Measurements from ENCODE around the gene MRPS15. TPM values are rescaled to one million over a fixed set of nuclear protein-coding genes. Genes with fewer than 3 reads are reported as not detected.
A peak's percentile ranks its signal among the peaks of the same experiment; 100 is the strongest.
"Not testable (repeated sequence)": the region's sequence is repeated elsewhere in the genome, so short reads cannot be mapped to it uniquely, and the experiment has no call there.

The MRPS15 gene
- total RNA-seq, 1 donor from 2014 or later: 65.4 TPM

DNA sequence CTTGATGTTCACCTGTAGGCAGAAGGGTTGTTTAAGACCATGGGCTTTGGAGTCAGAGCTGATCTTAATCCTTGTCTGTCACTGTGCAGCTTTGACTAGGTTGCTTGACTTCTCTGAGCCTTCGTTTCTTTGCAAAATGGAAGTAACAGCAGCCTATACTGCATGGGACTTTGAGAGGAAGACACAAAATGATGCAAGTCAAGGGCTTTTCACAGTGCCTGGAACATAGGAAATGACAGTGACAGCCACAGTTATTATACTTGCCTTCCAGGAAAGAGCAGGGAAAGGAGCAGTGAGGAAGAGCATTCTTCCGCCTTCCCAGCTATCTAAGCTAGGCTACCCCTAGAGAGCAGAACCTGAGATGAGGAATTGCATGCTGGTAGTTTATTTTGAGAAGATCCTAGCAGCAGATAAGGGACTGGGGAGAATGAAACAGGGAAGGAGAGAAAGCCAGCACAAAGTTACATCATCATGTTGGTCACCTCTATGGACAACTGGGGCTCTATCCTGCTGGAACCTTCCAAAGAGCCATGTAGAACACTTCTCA lies 15.4 kb upstream of the MRPS15 start:
- TF ChIP-seq, protein P1, sequence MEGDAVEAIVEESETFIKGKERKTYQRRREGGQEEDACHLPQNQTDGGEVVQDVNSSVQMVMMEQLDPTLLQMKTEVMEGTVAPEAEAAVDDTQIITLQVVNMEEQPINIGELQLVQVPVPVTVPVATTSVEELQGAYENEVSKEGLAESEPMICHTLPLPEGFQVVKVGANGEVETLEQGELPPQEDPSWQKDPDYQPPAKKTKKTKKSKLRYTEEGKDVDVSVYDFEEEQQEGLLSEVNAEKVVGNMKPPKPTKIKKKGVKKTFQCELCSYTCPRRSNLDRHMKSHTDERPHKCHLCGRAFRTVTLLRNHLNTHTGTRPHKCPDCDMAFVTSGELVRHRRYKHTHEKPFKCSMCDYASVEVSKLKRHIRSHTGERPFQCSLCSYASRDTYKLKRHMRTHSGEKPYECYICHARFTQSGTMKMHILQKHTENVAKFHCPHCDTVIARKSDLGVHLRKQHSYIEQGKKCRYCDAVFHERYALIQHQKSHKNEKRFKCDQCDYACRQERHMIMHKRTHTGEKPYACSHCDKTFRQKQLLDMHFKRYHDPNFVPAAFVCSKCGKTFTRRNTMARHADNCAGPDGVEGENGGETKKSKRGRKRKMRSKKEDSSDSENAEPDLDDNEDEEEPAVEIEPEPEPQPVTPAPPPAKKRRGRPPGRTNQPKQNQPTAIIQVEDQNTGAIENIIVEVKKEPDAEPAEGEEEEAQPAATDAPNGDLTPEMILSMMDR (IDR thresholded peaks at IDR 0.05; ENCODE audit: partially characterized antibody, unreplicated experiment): no peak
- peaks cover 23% of the 10 kb centered on the region for H3K4me1 Mint-ChIP-seq (ENCODE audit: low read depth, unreplicated experiment)
- no peak for DNase-seq
- H3K9me3 Mint-ChIP-seq (ENCODE audit: unreplicated experiment): peaks cover 16% of the 10 kb centered on the region
- peaks cover 9% of the 10 kb centered on the region for H3K27me3 Mint-ChIP-seq (ENCODE audit: unreplicated experiment)
- H3K36me3 Mint-ChIP-seq (ENCODE audit: unreplicated experiment): peaks cover 4% of the 10 kb centered on the region
- no peak overlapping the region for H3K4me3 Mint-ChIP-seq (ENCODE audit: unreplicated experiment)
- no peak overlapping the region for H3K27ac Mint-ChIP-seq (ENCODE audit: unreplicated experiment)

DNA sequence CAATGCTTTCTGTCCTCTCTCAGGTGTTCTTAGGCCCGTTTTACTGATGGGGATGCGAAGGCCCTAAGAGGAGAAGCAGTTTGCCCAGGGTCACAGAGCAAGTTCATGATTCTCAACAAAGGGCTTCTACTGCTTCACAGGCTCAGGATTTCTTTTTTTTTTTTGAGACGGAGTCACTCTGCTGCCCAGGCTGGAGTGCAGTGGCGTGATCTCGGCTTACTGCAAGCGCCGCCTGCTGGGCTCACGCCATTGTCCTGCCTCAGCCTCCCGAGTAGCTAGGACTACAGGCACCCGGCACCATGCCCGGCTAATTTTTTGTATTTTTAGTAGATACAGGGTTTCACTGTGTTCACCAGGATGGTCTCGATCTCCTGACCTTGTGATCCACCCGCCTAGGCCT lies 13.4 kb upstream of the MRPS15 start:
- Mint-ChIP-seq H3K9me3 (ENCODE audit: unreplicated experiment) (peaks cover 18% of the 10 kb centered on the region), H3K27me3 (ENCODE audit: unreplicated experiment) (peaks cover 13% of the 10 kb centered on the region), H3K4me1 (ENCODE audit: low read depth, unreplicated experiment) (peaks cover 27% of the 10 kb centered on the region), H3K27ac (ENCODE audit: unreplicated experiment) (peak overlapping the region; percentile 22)
- not testable (repeated sequence) for DNase-seq; H3K36me3 Mint-ChIP-seq (ENCODE audit: unreplicated experiment); H3K4me3 Mint-ChIP-seq (ENCODE audit: unreplicated experiment)

DNA sequence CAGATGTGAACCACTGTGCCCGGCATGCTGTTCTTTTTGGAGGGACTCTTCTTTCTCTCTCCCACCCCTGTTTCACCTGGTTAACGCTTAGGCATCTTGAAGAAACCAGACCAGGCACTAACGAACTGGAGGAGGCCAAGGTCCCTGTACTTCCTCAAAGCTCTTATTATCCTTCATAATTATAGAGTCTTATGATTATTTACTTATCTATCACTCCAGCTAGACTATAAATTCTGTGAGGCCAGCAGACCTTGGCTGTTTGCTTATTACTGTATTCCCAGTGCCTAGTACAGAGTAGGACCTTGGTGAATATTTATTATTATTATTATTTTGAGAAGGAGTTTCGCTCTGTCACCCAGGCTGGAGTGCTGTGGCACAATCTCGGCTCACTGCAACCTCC lies 12.8 kb upstream of the MRPS15 start:
- TF ChIP-seq, protein P1 (IDR thresholded peaks at IDR 0.05; ENCODE audit: partially characterized antibody, unreplicated experiment): no peak
- H3K4me1 Mint-ChIP-seq (ENCODE audit: low read depth, unreplicated experiment): peaks cover 24% of the 10 kb centered on the region
- peaks cover 13% of the 10 kb centered on the region for H3K27me3 Mint-ChIP-seq (ENCODE audit: unreplicated experiment)
- no peak for DNase-seq
- peaks cover 18% of the 10 kb centered on the region for H3K9me3 Mint-ChIP-seq (ENCODE audit: unreplicated experiment)
- peaks cover 4% of the 10 kb centered on the region for H3K36me3 Mint-ChIP-seq (ENCODE audit: unreplicated experiment)
- H3K4me3 Mint-ChIP-seq (ENCODE audit: unreplicated experiment): no peak overlapping the region
- H3K27ac Mint-ChIP-seq (ENCODE audit: unreplicated experiment): peak overlapping the region; percentile 99

DNA sequence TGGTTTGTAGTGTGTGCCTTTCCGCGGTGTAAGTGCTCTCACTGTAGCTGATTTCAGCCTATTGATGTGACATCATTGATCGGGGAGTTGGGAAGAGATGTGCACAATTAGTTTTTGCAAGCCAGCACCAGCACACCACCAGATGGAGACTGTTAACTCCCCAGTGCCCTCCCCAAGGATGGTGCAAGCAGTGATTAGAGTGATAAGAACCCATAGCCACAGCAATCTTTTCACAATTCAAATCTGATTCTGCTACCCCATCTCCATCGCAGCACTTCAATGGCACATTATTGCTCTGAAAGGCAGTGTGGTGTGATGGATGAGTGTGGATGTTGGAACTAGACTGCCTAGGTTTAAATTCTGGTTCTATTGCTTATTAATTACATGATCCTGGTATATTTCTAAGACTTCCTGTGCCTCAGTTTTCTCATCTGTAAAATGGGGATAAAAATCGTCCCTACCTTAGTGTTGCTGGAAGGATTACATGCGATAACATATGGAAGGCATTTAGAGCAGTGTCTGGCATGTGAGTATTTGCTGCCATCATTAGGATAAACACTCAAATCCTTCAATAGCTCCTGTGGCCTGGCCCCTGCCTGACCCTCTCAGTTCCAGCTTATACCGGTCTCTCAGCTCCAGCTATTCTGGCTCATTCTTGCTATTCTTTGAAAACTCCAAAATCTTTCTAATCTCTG lies 11.9 kb upstream of the MRPS15 start:
- H3K27me3 Mint-ChIP-seq (ENCODE audit: unreplicated experiment): peaks cover 13% of the 10 kb centered on the region
- peak overlapping the region; percentile 99 for H3K27ac Mint-ChIP-seq (ENCODE audit: unreplicated experiment)
- peaks cover 18% of the 10 kb centered on the region for H3K9me3 Mint-ChIP-seq (ENCODE audit: unreplicated experiment)
- peak overlapping the region; percentile 64 for H3K4me3 Mint-ChIP-seq (ENCODE audit: unreplicated experiment)
- TF ChIP-seq, protein P1 (IDR thresholded peaks at IDR 0.05; ENCODE audit: partially characterized antibody, unreplicated experiment): no peak
- peaks cover 24% of the 10 kb centered on the region for H3K4me1 Mint-ChIP-seq (ENCODE audit: low read depth, unreplicated experiment)
- H3K36me3 Mint-ChIP-seq (ENCODE audit: unreplicated experiment): peaks cover 4% of the 10 kb centered on the region
- DNase-seq: peak; percentile 35

DNA sequence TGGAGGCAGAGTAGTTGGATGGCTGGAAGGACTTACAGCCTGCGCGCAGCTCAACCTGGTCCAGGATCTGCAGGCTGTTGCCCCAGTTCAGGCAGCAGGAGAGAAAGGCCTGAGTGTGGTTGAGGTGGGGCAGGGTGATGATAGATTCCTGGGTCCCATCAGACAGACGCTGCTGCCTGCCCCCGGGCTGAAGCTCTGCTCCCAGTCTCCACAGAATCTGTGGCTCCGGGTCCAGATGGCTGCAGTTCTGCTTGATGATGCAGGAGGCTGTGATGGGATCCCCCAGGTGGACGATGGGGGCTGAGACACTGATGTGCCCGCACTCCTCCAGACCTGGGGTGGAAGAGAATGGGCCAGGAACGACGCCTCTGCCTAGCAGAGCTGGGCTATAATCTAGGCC lies 11.2 kb upstream of the MRPS15 start:
- Mint-ChIP-seq H3K36me3 (ENCODE audit: unreplicated experiment) (peaks cover 4% of the 10 kb centered on the region), H3K27me3 (ENCODE audit: unreplicated experiment) (peaks cover 13% of the 10 kb centered on the region), H3K4me3 (ENCODE audit: unreplicated experiment) (peak overlapping the region; percentile 64), H3K9me3 (ENCODE audit: unreplicated experiment) (peaks cover 18% of the 10 kb centered on the region), H3K4me1 (ENCODE audit: low read depth, unreplicated experiment) (peaks cover 24% of the 10 kb centered on the region), H3K27ac (ENCODE audit: unreplicated experiment) (peak overlapping the region; percentile 99)
- peak; percentile 50 for DNase-seq
- TF ChIP-seq, protein P1 (IDR thresholded peaks at IDR 0.05; ENCODE audit: partially characterized antibody, unreplicated experiment): no peak

Data from glutamatergic neuron (in vitro differentiated cells).